K562 (cell line): ENCODE results near the gene GUCA1A. TPM values are rescaled to one million over a fixed set of nuclear protein-coding genes. Genes with fewer than 3 reads are reported as not detected.

Source experiments
- ATF7 ChIP-seq: fragments of 450-650 bp; IDR thresholded peaks from 2 replicates; pipeline ENCODE4 v1.7.1; 2014; ENCODE audit warnings: mild to moderate bottlenecking, moderate library complexity
- BRF1 ChIP-seq: IDR thresholded peaks from 3 replicates; pipeline ENCODE4 v1.6.1; 2011; ENCODE audit warnings: borderline replicate concordance, mild to moderate bottlenecking; ENCODE audit not compliant: insufficient read length; ENCODE audit errors: extremely low read depth
- COPS2 ChIP-seq: fragments of 450-650 bp; conservative IDR thresholded peaks from 2 replicates; pipeline ENCODE4 v1.6.1; 2016; ENCODE audit warnings: mild to moderate bottlenecking, moderate library complexity
- CUX1 ChIP-seq: fragments of 200-800 bp; sonication (Bioruptor generic); IDR thresholded peaks from 2 replicates; pipeline ENCODE4 v1.6.1; 2016; ENCODE audit warnings: missing genetic modification characterization, missing compliant biosample characterization
- ESRRA ChIP-seq: fragments of 450-650 bp; IDR thresholded peaks from 2 replicates; pipeline ENCODE4 v1.6.1; 2014; ENCODE audit warnings: low read depth, mild to moderate bottlenecking, moderate library complexity, borderline replicate concordance
- FOS ChIP-seq: IDR thresholded peaks from 3 replicates; pipeline ENCODE4 v1.6.1; 2011; ENCODE audit not compliant: insufficient read length; ENCODE audit errors: extremely low read depth
- HDAC2 ChIP-seq: fragments of 450-650 bp; IDR thresholded peaks from 2 replicates; pipeline ENCODE4 v1.6.1; 2016; ENCODE audit warnings: mild to moderate bottlenecking
- HNRNPL ChIP-seq: fragments of 200-400 bp; formaldehyde crosslinking; IDR thresholded peaks from 2 replicates; pipeline ENCODE4 v1.6.1; 2017; ENCODE audit warnings: low read depth, mild to moderate bottlenecking, low read length
- MEIS2 ChIP-seq: fragments of 450-650 bp; IDR thresholded peaks from 2 replicates; pipeline ENCODE4 v1.6.1; 2014; ENCODE audit warnings: mild to moderate bottlenecking; ENCODE audit not compliant: partially characterized antibody
- MIER1 ChIP-seq: fragments of 450-650 bp; IDR thresholded peaks from 2 replicates; pipeline ENCODE4 v1.6.1; 2016; ENCODE audit warnings: antibody characterized with exemption, mild to moderate bottlenecking, low read depth
- PATZ1 ChIP-seq: fragments of 250-450 bp; sonication (Bioruptor Pico); IDR thresholded peaks from 2 replicates; pipeline ENCODE4 v1.5.0; 2020; ENCODE audit warnings: mild to moderate bottlenecking, borderline replicate concordance
- PML ChIP-seq: IDR thresholded peaks from 2 replicates; pipeline ENCODE4 v1.6.1; 2012; ENCODE audit warnings: low read length, inconsistent platforms
- SIX5 ChIP-seq, 2 experiments: IDR thresholded peaks; 2 replicates each; pipeline ENCODE4 v1.6.1; 2011; ENCODE audit warnings: low read length in 2 of 2, borderline replicate concordance in 1 of 2, low read depth in 1 of 2, mild to moderate bottlenecking in 1 of 2, moderate library complexity in 1 of 2; ENCODE audit not compliant: insufficient read depth in 1 of 2
- SREBF2 ChIP-seq: sonication (generic); formaldehyde crosslinking; IDR thresholded peaks from 2 replicates; pipeline ENCODE4 v1.4.0; 2020; ENCODE audit warnings: mild to moderate bottlenecking, missing genetic modification reagents
- XRCC4 ChIP-seq: IDR thresholded peaks from one replicate; pipeline ENCODE4 v1.6.1; 2011; ENCODE audit not compliant: insufficient read depth, insufficient read length; ENCODE audit errors: extremely low read depth
- ZBTB5 ChIP-seq: fragments of 450-650 bp; IDR thresholded peaks from 2 replicates; pipeline ENCODE4 v1.6.1; 2017; ENCODE audit warnings: antibody characterized with exemption
- ZFP1 ChIP-seq: fragments of 450-650 bp; formaldehyde crosslinking; IDR thresholded peaks from 2 replicates; pipeline ENCODE4 v1.4.0; 2020; ENCODE audit warnings: mild to moderate bottlenecking, mixed read lengths
- ZNF121 ChIP-seq: sonication (generic); formaldehyde crosslinking; conservative IDR thresholded peaks from 2 replicates; pipeline ENCODE4 v1.8.0; 2022; ENCODE audit warnings: missing genetic modification reagents
- ZNF23 ChIP-seq: fragments of 250-450 bp; sonication (Bioruptor Pico); IDR thresholded peaks from 2 replicates; pipeline ENCODE4 v1.4.0; 2020; ENCODE audit warnings: mild to moderate bottlenecking
- ZNF436 ChIP-seq: fragments of 250-450, 450-650 bp; sonication (Bioruptor Pico); formaldehyde crosslinking; IDR thresholded peaks from 2 replicates; pipeline ENCODE4 v1.7.0; 2020; ENCODE audit warnings: mild to moderate bottlenecking
- ZNF830 ChIP-seq: fragments of 250-450 bp; sonication (Bioruptor Pico); IDR thresholded peaks from 2 replicates; pipeline ENCODE4 v1.5.0; 2021; ENCODE audit warnings: mild to moderate bottlenecking
- polyA plus RNA-seq, 8 experiments: library from polyadenylated mRNA; depleted of rRNA in 4 of 8; stranded (reverse) in 5 of 8; unstranded in 3 of 8; fragments of >200 nt; fragmentation: Nextera tagmentation in 2 of 8; fragmentation: Illumina TruSeq in 1 of 8; extraction: Ambion mirVana in 2 of 8; extraction: Trizol in 1 of 8; gene quantifications; 2 replicates each; pipeline versions ENCODE4 v1.2.1 to v1.2.3, GENCODE V29; 2011 to 2014; ENCODE audit warnings: inconsistent platforms in 1 of 8, missing spikeins in 1 of 8
- total RNA-seq, 7 experiments: library from RNA; depleted of rRNA in 6 of 7; stranded (reverse); fragments of >200 nt in 6 of 7; fragmentation: Illumina TruSeq in 2 of 7; extraction: Trizol in 2 of 7; gene quantifications; 2 replicates each; pipeline versions ENCODE4 v1.2.1 to v1.2.3, GENCODE V29; 2011 to 2021; ENCODE audit warnings: low replicate concordance in 1 of 7

GUCA1A gene
- total and polyA plus RNA-seq, 9 of the 15 experiments (the other 6 are each of a cell fraction or from before 2014, with no cell fraction given): not detected

- TF ChIP-seq ZNF121 (CRISPR knock-in tag) (no peak), ZNF436 (no peak), MIER1 (no peak), MEIS2 (peak; percentile 65), ZBTB5 (peak; percentile 92), SREBF2 (CRISPR knock-in tag) (no peak), PATZ1 (CRISPR knock-in tag) (no peak), ZNF23 (CRISPR knock-in tag) (no peak), HNRNPL (no peak), XRCC4 (no peak), ESRRA (no peak), CUX1 (CRISPR knock-in tag) (no peak), SIX5 (IDR thresholded peaks at IDR 0.05; ENCODE audit: borderline replicate concordance in 1 of 2, insufficient read depth in 1 of 2, low read depth in 1 of 2, low read length in 2 of 2) (no peak), ZFP1 (no peak), ATF7 (peak; percentile 63; the same call in 1 of the 2 replicates), HDAC2 (no peak), PML (no peak), ZNF830 (CRISPR knock-in tag) (no peak), BRF1 (no peak), COPS2 (no peak), FOS (peak; percentile 5)
Observed at GRCh38 chr6:42190554-42191183, 17.5 kb downstream of the GUCA1A start (continued).
